ENCODE measurements around the gene LIPE. TPM values are rescaled to one million over a fixed set of nuclear protein-coding genes. Genes with fewer than 3 reads are reported as not detected.
A peak's percentile ranks its signal among the peaks of the same experiment; 100 is the strongest.

LIPE gene
- total RNA-seq, 4 donors from 2014 or later = 3.6 to 10.6 (median 5.9) TPM

DNA sequence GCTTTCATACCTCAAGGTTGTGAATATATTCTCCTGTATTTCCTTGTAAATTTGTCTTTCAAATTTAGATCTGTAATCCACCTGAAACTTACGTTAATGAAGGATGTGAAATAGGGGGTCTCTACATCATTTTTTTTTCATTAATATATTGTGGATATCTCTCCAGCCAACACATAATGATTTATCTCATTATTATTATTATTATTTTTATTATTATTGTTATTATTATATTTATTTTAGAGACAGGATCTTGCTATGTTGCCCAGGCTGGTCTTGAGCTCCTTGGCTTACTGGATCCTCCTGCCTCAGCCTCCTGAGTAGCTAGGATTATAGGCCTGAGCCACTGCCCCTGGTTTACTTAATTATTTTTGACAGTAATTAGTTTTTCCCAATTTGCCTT lies 4.3 kb upstream of the LIPE start:
- Histone ChIP-seq H3K27ac (replicated peaks in 1 of 4) (no peak overlapping the region), H3K4me3 (no peak overlapping the region), H3K9me3 (no peaks in the 10 kb centered on the region), H3K27me3 (no peaks in the 10 kb centered on the region), H3K4me1 (peaks cover 7 to 17% (median 12%) of the 10 kb centered on the region in 4 donors), H3K36me3 (no peaks in the 10 kb centered on the region)
- intact Hi-C loops (cut with DNase I) = no loop called here
- 87% methylated on average over 1 of the region's 1 CpG for WGBS
- no peak for DNase-seq (ENCODE audit: extremely low spot score)
- TF ChIP-seq, protein P1, sequence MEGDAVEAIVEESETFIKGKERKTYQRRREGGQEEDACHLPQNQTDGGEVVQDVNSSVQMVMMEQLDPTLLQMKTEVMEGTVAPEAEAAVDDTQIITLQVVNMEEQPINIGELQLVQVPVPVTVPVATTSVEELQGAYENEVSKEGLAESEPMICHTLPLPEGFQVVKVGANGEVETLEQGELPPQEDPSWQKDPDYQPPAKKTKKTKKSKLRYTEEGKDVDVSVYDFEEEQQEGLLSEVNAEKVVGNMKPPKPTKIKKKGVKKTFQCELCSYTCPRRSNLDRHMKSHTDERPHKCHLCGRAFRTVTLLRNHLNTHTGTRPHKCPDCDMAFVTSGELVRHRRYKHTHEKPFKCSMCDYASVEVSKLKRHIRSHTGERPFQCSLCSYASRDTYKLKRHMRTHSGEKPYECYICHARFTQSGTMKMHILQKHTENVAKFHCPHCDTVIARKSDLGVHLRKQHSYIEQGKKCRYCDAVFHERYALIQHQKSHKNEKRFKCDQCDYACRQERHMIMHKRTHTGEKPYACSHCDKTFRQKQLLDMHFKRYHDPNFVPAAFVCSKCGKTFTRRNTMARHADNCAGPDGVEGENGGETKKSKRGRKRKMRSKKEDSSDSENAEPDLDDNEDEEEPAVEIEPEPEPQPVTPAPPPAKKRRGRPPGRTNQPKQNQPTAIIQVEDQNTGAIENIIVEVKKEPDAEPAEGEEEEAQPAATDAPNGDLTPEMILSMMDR (IDR thresholded peaks at IDR 0.05) = no peak
- no peak for TF ChIP-seq POLR2AphosphoS5 (IDR thresholded peaks at IDR 0.05)
- no peak for TF ChIP-seq POLR2A (IDR thresholded peaks at IDR 0.05; ENCODE audit: low read depth)
- no peak for TF ChIP-seq EP300 (IDR thresholded peaks at IDR 0.05)

DNA sequence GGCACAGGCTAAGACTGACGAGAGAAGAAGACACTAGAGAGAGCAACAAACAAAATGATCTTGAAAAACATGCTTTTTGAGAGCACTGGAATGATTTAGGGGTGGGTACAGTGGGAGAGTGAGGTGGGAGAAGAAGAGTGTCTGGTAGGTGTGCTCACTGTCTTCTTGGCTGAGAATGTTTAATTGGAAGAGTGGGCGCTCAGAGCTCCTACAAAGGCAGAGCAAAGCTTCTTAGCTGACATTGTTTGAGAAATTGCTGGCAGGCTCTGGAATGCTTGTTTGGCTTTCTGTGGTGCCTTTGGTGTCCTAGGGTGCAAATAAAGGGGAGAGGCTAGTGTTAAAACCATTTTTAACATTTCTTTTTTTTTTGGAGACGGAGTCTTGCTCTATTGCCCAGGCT lies 1.5 kb upstream of the LIPE start:
- H3K9me3 ChIP-seq = no peaks in the 10 kb centered on the region

DNA sequence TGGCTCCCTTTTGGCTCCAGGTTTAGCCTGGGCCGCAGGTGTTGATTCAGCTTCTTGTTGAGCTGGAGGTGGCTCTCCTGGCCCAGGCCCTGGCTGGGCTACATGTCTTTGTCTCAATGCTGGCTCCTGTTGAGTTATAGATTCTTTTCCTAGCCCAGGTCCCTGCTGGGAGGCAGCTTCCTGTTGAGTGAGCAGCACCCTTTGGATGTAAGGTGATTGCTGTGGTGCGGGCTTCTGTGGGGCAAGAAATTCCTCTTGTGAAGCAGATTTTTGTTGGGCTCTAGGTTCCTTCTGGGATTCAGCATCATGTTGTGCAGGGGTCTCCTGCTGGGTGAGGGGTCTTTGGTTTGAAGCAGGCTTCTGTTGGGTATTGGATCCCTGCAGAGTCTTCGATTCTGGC lies 545 bp downstream of the LIPE start:
- 94% methylated on average over 3 of the region's 3 CpGs for WGBS
- H3K36me3 ChIP-seq = no peaks in the 10 kb centered on the region
- intact Hi-C loops (cut with DNase I) = no loop called here
- TF ChIP-seq POLR2A (IDR thresholded peaks at IDR 0.05; ENCODE audit: low read depth) (no peak), EP300 (IDR thresholded peaks at IDR 0.05) (no peak), POLR2AphosphoS5 (IDR thresholded peaks at IDR 0.05) (no peak)
- TF ChIP-seq, protein P1 (IDR thresholded peaks at IDR 0.05) = no peak
- H3K27ac ChIP-seq (replicated peaks in 1 of 4) = no peak overlapping the region
- no peak for DNase-seq (ENCODE audit: extremely low spot score)
- H3K9me3 ChIP-seq = no peaks in the 10 kb centered on the region
- no peaks in the 10 kb centered on the region for H3K27me3 ChIP-seq
- H3K4me1 ChIP-seq = peaks cover 18 to 31% (median 28%) of the 10 kb centered on the region in 4 donors
- H3K4me3 ChIP-seq = no peak overlapping the region

More for the DNA sequence above, 1.5 kb upstream of the LIPE start:
- H3K4me1 ChIP-seq = peaks cover 13 to 26% (median 20%) of the 10 kb centered on the region in 4 donors
- TF ChIP-seq POLR2AphosphoS5 (IDR thresholded peaks at IDR 0.05) = no peak
- no peak for TF ChIP-seq EP300 (IDR thresholded peaks at IDR 0.05)
- no peak for TF ChIP-seq POLR2A (IDR thresholded peaks at IDR 0.05; ENCODE audit: low read depth)
- TF ChIP-seq, protein P1 (IDR thresholded peaks at IDR 0.05) = no peak
- no peak overlapping the region for H3K27ac ChIP-seq (replicated peaks in 1 of 4)
- 86% methylated on average over 3 of the region's 3 CpGs for WGBS
- no peaks in the 10 kb centered on the region for H3K27me3 ChIP-seq
- no peak for DNase-seq (ENCODE audit: extremely low spot score)
- H3K4me3 ChIP-seq = no peak overlapping the region
- H3K36me3 ChIP-seq = no peaks in the 10 kb centered on the region
- intact Hi-C loops (cut with DNase I) = no loop called here

DNA sequence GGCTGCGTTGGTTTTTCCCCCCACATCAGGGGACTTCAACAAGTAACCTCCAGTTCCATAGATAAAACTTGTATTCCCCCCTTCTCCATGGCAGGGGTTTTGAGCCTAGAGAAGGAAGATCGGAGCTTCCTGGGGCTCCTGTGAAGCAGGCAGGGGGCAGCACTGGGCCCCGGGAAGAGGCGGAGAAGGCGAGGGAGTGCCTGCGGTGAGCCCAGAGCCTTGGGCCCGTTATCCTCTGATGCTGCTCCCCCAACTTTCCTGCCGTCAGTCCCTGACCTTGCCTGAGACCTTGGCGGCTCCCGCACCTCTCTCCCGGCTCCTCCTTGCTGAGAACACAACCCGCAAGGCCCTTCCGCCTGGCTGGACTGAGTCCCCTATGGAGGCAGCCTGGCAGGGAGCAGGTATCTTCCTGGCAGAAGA lies 2.5 kb downstream of the LIPE start:
- no peak overlapping the region for H3K4me3 ChIP-seq
- intact Hi-C loops (cut with DNase I) = no loop called here
- no peak for DNase-seq (ENCODE audit: extremely low spot score)
- peaks cover 34 to 45% (median 37%) of the 10 kb centered on the region in 4 donors for H3K4me1 ChIP-seq
- WGBS = 82% methylated on average over 2 of the region's 13 CpGs
- no peaks in the 10 kb centered on the region for H3K9me3 ChIP-seq
- H3K27ac ChIP-seq (replicated peaks in 1 of 4) = peak overlapping the region in 1 of 4 donors; percentile 81
- no peaks in the 10 kb centered on the region for H3K27me3 ChIP-seq
- H3K36me3 ChIP-seq = no peaks in the 10 kb centered on the region
- no peak for TF ChIP-seq POLR2A (IDR thresholded peaks at IDR 0.05; ENCODE audit: low read depth)
- no peak for TF ChIP-seq EP300 (IDR thresholded peaks at IDR 0.05)
- TF ChIP-seq, protein P1 (IDR thresholded peaks at IDR 0.05) = no peak
- TF ChIP-seq POLR2AphosphoS5 (IDR thresholded peaks at IDR 0.05) = no peak

DNA sequence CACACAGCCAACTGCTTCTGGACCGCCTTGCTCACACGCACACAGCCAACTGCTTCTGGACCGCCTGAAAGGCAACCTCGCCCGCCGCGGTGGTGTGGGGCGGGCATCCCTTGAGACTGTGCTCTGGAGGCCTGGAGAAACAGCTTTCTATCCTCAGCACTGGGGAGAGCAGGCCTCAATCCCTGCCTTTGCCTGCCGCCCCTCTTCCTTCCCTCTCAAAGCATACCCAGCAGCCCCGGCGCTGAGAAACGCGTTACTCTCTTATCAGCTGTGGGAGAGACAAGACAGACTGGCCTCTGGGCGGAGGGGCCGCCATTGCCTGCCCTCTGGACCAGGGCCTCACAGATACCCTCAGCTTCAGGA lies 2.9 kb downstream of the LIPE start:
- Histone ChIP-seq H3K27me3 (no peaks in the 10 kb centered on the region), H3K4me3 (peak overlapping the region; percentile 62 to 83 (median 68)), H3K4me1 (peaks cover 36 to 45% (median 38%) of the 10 kb centered on the region in 4 donors), H3K9me3 (no peaks in the 10 kb centered on the region), H3K27ac (replicated peaks in 1 of 4) (peak overlapping the region in 2 of 4 donors; percentile 67 to 81), H3K36me3 (no peaks in the 10 kb centered on the region)
- DNase-seq (ENCODE audit: extremely low spot score) = no peak
- intact Hi-C loops (cut with DNase I) = no loop called here
- TF ChIP-seq POLR2A (IDR thresholded peaks at IDR 0.05; ENCODE audit: low read depth) = no peak
- WGBS = 73% methylated on average over 15 of the region's 15 CpGs
